Endothelial cell of umbilical vein (primary cell): ENCODE results near the gene PUM2.

Experiments used
- EZH2 ChIP-seq: IDR thresholded peaks from 2 replicates; pipeline ENCODE4 v1.6.1; 2012; ENCODE audit warnings: borderline replicate concordance, low read depth, mild to moderate bottlenecking, moderate library complexity, low read length, inconsistent platforms; ENCODE audit not compliant: severe bottlenecking
- FOS ChIP-seq: IDR thresholded peaks from 2 replicates; pipeline ENCODE4 v1.6.1; 2011; ENCODE audit warnings: mild to moderate bottlenecking, low read length, moderate library complexity, borderline replicate concordance; ENCODE audit not compliant: insufficient read depth
- GATA2 ChIP-seq: IDR thresholded peaks from 2 replicates; pipeline ENCODE4 v1.7.0; 2011; ENCODE audit warnings: low read depth, mild to moderate bottlenecking, moderate library complexity, mixed read lengths, low read length; ENCODE audit not compliant: insufficient read length, insufficient read depth
- JUN ChIP-seq: IDR thresholded peaks from 2 replicates; pipeline ENCODE4 v1.6.1; 2011; ENCODE audit warnings: borderline replicate concordance, low read depth; ENCODE audit not compliant: insufficient read length, insufficient read depth
- MAX ChIP-seq: IDR thresholded peaks from 2 replicates; pipeline ENCODE4 v1.6.1; 2011; ENCODE audit not compliant: insufficient read depth, insufficient read length
- MYC ChIP-seq: IDR thresholded peaks from one replicate; pipeline ENCODE4 v1.6.1; 2011; ENCODE audit warnings: mild to moderate bottlenecking, low read depth, low read length
- POLR2A ChIP-seq: IDR thresholded peaks from 2 replicates; pipeline ENCODE4 v1.6.1; 2012; ENCODE audit warnings: low read depth, mild to moderate bottlenecking, control low read depth, low read length
- POLR2AphosphoS5 ChIP-seq: IDR thresholded peaks from 2 replicates; pipeline ENCODE4 v1.6.1; 2012; ENCODE audit warnings: low read depth, mild to moderate bottlenecking, control low read depth, low read length, moderate library complexity; ENCODE audit not compliant: insufficient read depth
- TF ChIP-seq, protein P1 (sequence below), 2 donors: IDR thresholded peaks; 1 replicate in 1 of 2; 2 replicates in 1 of 2; pipeline ENCODE4 v1.5.1; 2011; ENCODE audit warnings: low read length in 2 of 2, mild to moderate bottlenecking in 2 of 2, moderate library complexity in 2 of 2, control low read depth in 1 of 2, inconsistent platforms in 1 of 2, low read depth in 1 of 2; ENCODE audit not compliant: insufficient read depth in 1 of 2; ENCODE audit errors: extremely low read depth in 1 of 2

DNA sequence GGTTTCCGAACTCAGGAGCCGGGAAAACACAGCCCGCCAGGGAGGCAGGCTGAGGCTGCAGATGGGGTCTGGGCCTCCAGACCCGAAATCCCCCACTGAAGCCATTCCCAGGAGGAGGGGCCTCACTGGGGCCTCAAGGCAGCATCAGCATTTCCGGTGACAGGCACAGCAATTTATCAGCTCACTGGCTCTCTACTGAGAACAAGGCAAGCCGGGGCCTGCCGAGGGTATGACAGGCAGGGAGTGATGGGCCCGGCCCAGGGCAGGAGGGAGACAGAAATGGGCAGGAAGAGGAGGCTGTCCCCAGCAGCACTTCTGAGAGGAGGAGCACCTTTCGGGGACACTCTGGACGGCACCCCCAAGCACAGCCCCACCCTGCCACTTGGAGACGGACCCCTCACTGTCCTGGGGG is 138.2 kb downstream of the PUM2 start:
- TF ChIP-seq, protein P1, sequence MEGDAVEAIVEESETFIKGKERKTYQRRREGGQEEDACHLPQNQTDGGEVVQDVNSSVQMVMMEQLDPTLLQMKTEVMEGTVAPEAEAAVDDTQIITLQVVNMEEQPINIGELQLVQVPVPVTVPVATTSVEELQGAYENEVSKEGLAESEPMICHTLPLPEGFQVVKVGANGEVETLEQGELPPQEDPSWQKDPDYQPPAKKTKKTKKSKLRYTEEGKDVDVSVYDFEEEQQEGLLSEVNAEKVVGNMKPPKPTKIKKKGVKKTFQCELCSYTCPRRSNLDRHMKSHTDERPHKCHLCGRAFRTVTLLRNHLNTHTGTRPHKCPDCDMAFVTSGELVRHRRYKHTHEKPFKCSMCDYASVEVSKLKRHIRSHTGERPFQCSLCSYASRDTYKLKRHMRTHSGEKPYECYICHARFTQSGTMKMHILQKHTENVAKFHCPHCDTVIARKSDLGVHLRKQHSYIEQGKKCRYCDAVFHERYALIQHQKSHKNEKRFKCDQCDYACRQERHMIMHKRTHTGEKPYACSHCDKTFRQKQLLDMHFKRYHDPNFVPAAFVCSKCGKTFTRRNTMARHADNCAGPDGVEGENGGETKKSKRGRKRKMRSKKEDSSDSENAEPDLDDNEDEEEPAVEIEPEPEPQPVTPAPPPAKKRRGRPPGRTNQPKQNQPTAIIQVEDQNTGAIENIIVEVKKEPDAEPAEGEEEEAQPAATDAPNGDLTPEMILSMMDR (IDR thresholded peaks at IDR 0.05; ENCODE audit: extremely low read depth in 1 of 2, insufficient read depth in 1 of 2, low read depth in 1 of 2, low read length in 2 of 2): no peak
- TF ChIP-seq EZH2 (no peak), POLR2AphosphoS5 (no peak), POLR2A (no peak), MYC (no peak), MAX (no peak), JUN (no peak), GATA2 (no peak), FOS (no peak)
